Panc1 (cell line): ENCODE results near the gene DDX31.

Source experiments
- POLR2AphosphoS5 ChIP-seq: IDR thresholded peaks from 2 replicates; pipeline ENCODE4 v1.6.1; 2012; ENCODE audit warnings: mild to moderate bottlenecking, low read depth, low read length, moderate library complexity
- SIN3A ChIP-seq: IDR thresholded peaks from 2 replicates; pipeline ENCODE4 v1.6.1; 2012; ENCODE audit warnings: low read depth, mild to moderate bottlenecking, low read length, moderate library complexity, borderline replicate concordance; ENCODE audit not compliant: insufficient read depth
- TCF7L2 ChIP-seq: IDR thresholded peaks from 2 replicates; pipeline ENCODE4 v1.6.1; 2011; ENCODE audit warnings: mild to moderate bottlenecking, low read depth, low read length, inconsistent platforms
- TF ChIP-seq, protein P1 (sequence below): fragments of 450-650 bp; IDR thresholded peaks from 2 replicates; pipeline ENCODE4 v1.5.1; 2017; ENCODE audit warnings: mild to moderate bottlenecking
- TF ChIP-seq, protein P2 (sequence below), 2 experiments: IDR thresholded peaks; 2 replicates each; pipeline ENCODE4 v1.6.1; 2011 to 2012; ENCODE audit warnings: low read depth in 2 of 2, control low read depth in 1 of 2, low read length in 1 of 2, mild to moderate bottlenecking in 1 of 2, moderate library complexity in 1 of 2; ENCODE audit not compliant: insufficient read depth in 1 of 2

DNA sequence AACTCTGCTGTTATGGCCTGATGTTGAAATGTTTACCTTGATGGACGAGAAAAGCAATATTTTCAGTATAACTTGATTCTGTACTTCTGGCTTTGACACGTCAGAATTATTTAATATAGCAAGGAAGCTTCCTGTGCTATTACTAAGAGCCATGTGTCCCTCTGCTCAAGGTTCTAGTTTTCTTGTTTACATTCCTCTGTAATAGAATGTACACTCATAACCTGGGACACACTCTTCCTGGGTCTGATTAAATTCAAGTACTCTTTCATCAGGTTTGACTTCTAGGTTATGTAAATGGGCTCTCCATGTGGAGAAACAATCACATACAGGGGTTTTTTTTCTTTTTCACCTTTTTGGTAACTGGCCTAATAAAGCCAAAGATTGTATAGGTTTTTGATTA lies 33.6 kb upstream of the DDX31 start:
- TF ChIP-seq, protein P1, sequence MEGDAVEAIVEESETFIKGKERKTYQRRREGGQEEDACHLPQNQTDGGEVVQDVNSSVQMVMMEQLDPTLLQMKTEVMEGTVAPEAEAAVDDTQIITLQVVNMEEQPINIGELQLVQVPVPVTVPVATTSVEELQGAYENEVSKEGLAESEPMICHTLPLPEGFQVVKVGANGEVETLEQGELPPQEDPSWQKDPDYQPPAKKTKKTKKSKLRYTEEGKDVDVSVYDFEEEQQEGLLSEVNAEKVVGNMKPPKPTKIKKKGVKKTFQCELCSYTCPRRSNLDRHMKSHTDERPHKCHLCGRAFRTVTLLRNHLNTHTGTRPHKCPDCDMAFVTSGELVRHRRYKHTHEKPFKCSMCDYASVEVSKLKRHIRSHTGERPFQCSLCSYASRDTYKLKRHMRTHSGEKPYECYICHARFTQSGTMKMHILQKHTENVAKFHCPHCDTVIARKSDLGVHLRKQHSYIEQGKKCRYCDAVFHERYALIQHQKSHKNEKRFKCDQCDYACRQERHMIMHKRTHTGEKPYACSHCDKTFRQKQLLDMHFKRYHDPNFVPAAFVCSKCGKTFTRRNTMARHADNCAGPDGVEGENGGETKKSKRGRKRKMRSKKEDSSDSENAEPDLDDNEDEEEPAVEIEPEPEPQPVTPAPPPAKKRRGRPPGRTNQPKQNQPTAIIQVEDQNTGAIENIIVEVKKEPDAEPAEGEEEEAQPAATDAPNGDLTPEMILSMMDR = no peak
- TF ChIP-seq SIN3A (no peak), POLR2AphosphoS5 (no peak), TCF7L2 (no peak)
- TF ChIP-seq, protein P2, sequence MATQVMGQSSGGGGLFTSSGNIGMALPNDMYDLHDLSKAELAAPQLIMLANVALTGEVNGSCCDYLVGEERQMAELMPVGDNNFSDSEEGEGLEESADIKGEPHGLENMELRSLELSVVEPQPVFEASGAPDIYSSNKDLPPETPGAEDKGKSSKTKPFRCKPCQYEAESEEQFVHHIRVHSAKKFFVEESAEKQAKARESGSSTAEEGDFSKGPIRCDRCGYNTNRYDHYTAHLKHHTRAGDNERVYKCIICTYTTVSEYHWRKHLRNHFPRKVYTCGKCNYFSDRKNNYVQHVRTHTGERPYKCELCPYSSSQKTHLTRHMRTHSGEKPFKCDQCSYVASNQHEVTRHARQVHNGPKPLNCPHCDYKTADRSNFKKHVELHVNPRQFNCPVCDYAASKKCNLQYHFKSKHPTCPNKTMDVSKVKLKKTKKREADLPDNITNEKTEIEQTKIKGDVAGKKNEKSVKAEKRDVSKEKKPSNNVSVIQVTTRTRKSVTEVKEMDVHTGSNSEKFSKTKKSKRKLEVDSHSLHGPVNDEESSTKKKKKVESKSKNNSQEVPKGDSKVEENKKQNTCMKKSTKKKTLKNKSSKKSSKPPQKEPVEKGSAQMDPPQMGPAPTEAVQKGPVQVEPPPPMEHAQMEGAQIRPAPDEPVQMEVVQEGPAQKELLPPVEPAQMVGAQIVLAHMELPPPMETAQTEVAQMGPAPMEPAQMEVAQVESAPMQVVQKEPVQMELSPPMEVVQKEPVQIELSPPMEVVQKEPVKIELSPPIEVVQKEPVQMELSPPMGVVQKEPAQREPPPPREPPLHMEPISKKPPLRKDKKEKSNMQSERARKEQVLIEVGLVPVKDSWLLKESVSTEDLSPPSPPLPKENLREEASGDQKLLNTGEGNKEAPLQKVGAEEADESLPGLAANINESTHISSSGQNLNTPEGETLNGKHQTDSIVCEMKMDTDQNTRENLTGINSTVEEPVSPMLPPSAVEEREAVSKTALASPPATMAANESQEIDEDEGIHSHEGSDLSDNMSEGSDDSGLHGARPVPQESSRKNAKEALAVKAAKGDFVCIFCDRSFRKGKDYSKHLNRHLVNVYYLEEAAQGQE (IDR thresholded peaks at IDR 0.05; ENCODE audit: insufficient read depth in 1 of 2, low read depth in 2 of 2, low read length in 1 of 2) = no peak
